ENCODE measurements around the gene RRM2.

- no peak for TF ChIP-seq POLR2A (IDR thresholded peaks at IDR 0.05)
- TF ChIP-seq, protein P1, sequence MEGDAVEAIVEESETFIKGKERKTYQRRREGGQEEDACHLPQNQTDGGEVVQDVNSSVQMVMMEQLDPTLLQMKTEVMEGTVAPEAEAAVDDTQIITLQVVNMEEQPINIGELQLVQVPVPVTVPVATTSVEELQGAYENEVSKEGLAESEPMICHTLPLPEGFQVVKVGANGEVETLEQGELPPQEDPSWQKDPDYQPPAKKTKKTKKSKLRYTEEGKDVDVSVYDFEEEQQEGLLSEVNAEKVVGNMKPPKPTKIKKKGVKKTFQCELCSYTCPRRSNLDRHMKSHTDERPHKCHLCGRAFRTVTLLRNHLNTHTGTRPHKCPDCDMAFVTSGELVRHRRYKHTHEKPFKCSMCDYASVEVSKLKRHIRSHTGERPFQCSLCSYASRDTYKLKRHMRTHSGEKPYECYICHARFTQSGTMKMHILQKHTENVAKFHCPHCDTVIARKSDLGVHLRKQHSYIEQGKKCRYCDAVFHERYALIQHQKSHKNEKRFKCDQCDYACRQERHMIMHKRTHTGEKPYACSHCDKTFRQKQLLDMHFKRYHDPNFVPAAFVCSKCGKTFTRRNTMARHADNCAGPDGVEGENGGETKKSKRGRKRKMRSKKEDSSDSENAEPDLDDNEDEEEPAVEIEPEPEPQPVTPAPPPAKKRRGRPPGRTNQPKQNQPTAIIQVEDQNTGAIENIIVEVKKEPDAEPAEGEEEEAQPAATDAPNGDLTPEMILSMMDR (IDR thresholded peaks at IDR 0.05): no peak
Observed at GRCh38 chr2:10174173-10174572, 51.6 kb downstream of the RRM2 start.
